Large intestine (tissue), 3 donors: ENCODE data around the gene SEMA3A. TPM values are rescaled to one million over a fixed set of nuclear protein-coding genes. Genes with fewer than 3 reads are reported as not detected.

Experiments used
- DNase-seq, 2 donors: peaks; one replicate each; pipeline versions ENCODE4 v3.0.0 to v3.0.0-alpha.2; 2013
- H3K27ac ChIP-seq: one replicate; pipeline ENCODE4 v1.5.1; 2013; ENCODE audit warnings: low read length
- H3K27me3 ChIP-seq: 2 replicates; pipeline ENCODE4 v1.6.1; 2013; ENCODE audit warnings: low read length; ENCODE audit not compliant: control insufficient read depth, insufficient read depth
- H3K36me3 ChIP-seq: 2 replicates; pipeline ENCODE4 v1.6.1; 2013; ENCODE audit warnings: low read length; ENCODE audit not compliant: control insufficient read depth, insufficient read depth
- H3K4me1 ChIP-seq: one replicate; pipeline ENCODE4 v1.6.1; 2013; ENCODE audit warnings: low read length; ENCODE audit not compliant: control insufficient read depth, insufficient read depth
- H3K4me3 ChIP-seq: one replicate; pipeline ENCODE4 v1.5.1; 2013; ENCODE audit warnings: low read length
- H3K9me3 ChIP-seq: one replicate; pipeline ENCODE4 v1.6.1; 2013; ENCODE audit warnings: mild to moderate bottlenecking, low read depth, low read length, moderate library complexity; ENCODE audit not compliant: control insufficient read depth
- WGBS: methylation state at CpG from one replicate; pipeline ENCODE4 v1.1.5; 2013; ENCODE audit warnings: low lambda C conversion rate; ENCODE audit not compliant: insufficient coverage; 5-methylcytosine and 5-hydroxymethylcytosine counted together
- polyA plus RNA-seq: library from polyadenylated mRNA; unstranded; fragments of 120-200 nt; gene quantifications from one replicate; pipeline ENCODE4 v1.2.1, GENCODE V29; 2013

SEMA3A gene
- polyA plus RNA-seq, 1 donor: 11.7 TPM

- Histone ChIP-seq H3K9me3 (no peaks in the 10 kb centered on the region), H3K4me1 (no peaks in the 10 kb centered on the region), H3K27me3 (no peaks in the 10 kb centered on the region), H3K36me3 (no peaks in the 10 kb centered on the region), H3K4me3 (no peak overlapping the region), H3K27ac (no peak overlapping the region)
- 50% methylated on average over 1 of the region's 4 CpGs for WGBS
- peak in 1 of 2 donors; percentile 6 for DNase-seq
These were observed 272.5 kb downstream of the SEMA3A start for GRCh38 chr7:83921941-83922607.

GRCh38 chr7:83921271-83921940 is 273.2 kb downstream of the SEMA3A start:
- Histone ChIP-seq H3K27me3 (no peaks in the 10 kb centered on the region), H3K4me3 (no peak overlapping the region), H3K27ac (no peak overlapping the region), H3K4me1 (no peaks in the 10 kb centered on the region), H3K36me3 (no peaks in the 10 kb centered on the region), H3K9me3 (no peaks in the 10 kb centered on the region)
- no CpG with 5 or more reads among the region's 1 CpG for WGBS
- no peak for DNase-seq

GRCh38 chr7:83918142-83918541 is 276.4 kb downstream of the SEMA3A start:
- Histone ChIP-seq H3K27me3 (no peaks in the 10 kb centered on the region), H3K27ac (no peak overlapping the region), H3K4me1 (no peaks in the 10 kb centered on the region), H3K4me3 (no peak overlapping the region), H3K36me3 (no peaks in the 10 kb centered on the region), H3K9me3 (no peaks in the 10 kb centered on the region)
- DNase-seq: no peak
- 14% methylated on average over 1 of the region's 1 CpG for WGBS

GRCh38 chr7:83913174-83913573 is 281.4 kb downstream of the SEMA3A start:
- H3K27ac ChIP-seq: no peak overlapping the region
- no peaks in the 10 kb centered on the region for H3K4me1 ChIP-seq
- DNase-seq: no peak
- no peaks in the 10 kb centered on the region for H3K9me3 ChIP-seq
- no peak overlapping the region for H3K4me3 ChIP-seq
- no peaks in the 10 kb centered on the region for H3K36me3 ChIP-seq
- no peaks in the 10 kb centered on the region for H3K27me3 ChIP-seq

GRCh38 chr7:83908526-83908925 is 286.1 kb downstream of the SEMA3A start:
- 100% methylated on average over 1 of the region's 2 CpGs for WGBS
- no peak for DNase-seq
- H3K27ac ChIP-seq: no peak overlapping the region
- no peaks in the 10 kb centered on the region for H3K36me3 ChIP-seq
- H3K4me1 ChIP-seq: no peaks in the 10 kb centered on the region
- H3K4me3 ChIP-seq: no peak overlapping the region
- no peaks in the 10 kb centered on the region for H3K9me3 ChIP-seq
- H3K27me3 ChIP-seq: no peaks in the 10 kb centered on the region
